ENCODE results near the gene HS3ST4. TPM values are rescaled to one million over a fixed set of nuclear protein-coding genes. Genes with fewer than 3 reads are reported as not detected.

HS3ST4 gene
- total and polyA plus RNA-seq, 2 of the 8 experiments (the other 6 are each of a cell fraction or from before 2014, with no cell fraction given), result 1.9 to 3.3 TPM

- Histone ChIP-seq H3K9ac (replicated peaks in 1 of 4; ENCODE audit: extremely low read depth in 1 of 4, low read depth in 3 of 4, low read length in 3 of 4) (no peak overlapping the region; a peak in 2 of 7 replicates), H2BK12ac (ENCODE audit: low read depth, low read length) (peak overlapping the region; percentile 34; the same call in 1 of the 2 replicates), H3K18ac (ENCODE audit: extremely low read depth, low read length) (peak overlapping the region; percentile 49; the same call in 1 of the 2 replicates), H4K91ac (replicated peaks; ENCODE audit: insufficient read length, low read length) (peak overlapping the region; percentile 83), H3K79me1 (ENCODE audit: low read depth, low read length) (no peaks in the 10 kb centered on the region), H2BK20ac (ENCODE audit: low read length) (peak overlapping the region; percentile 6), H4K20me1 (replicated peaks in 1 of 2; ENCODE audit: control insufficient read depth in 1 of 2, insufficient read depth in 2 of 2, low read length in 2 of 2) (no peaks in the 10 kb centered on the region), H3K27ac (ENCODE audit: low read depth, low read length) (no peak overlapping the region; the same call in 1 of the 2 replicates), H3K14ac (ENCODE audit: insufficient read length) (no peak overlapping the region), H3K56ac (replicated peaks; ENCODE audit: insufficient read length, low read depth, low read length) (no peak overlapping the region), H3K9me3 (ENCODE audit: insufficient read depth in 2 of 2, low read depth in 1 of 2, low read length in 1 of 2) (no peaks in the 10 kb centered on the region), H3K4ac (replicated peaks; ENCODE audit: insufficient read length, low read depth, low read length) (peak overlapping the region; percentile 11), H3K4me2 (ENCODE audit: insufficient read depth in 1 of 2, low read depth in 2 of 2, low read length in 2 of 2) (peak overlapping the region; percentile 37 to 58; a peak in 3 of 4 replicates), H3K4me1 (replicated peaks in 1 of 4; ENCODE audit: control insufficient read depth in 3 of 4, insufficient read depth in 4 of 4, low read length in 3 of 4) (peaks cover 11 to 28% (median 20%) of the 10 kb centered on the region in 4 experiments), H3K79me2 (ENCODE audit: control insufficient read depth in 1 of 2, insufficient read depth in 2 of 2, low read length in 2 of 2) (no peaks in the 10 kb centered on the region), H4K8ac (ENCODE audit: extremely low read depth, insufficient read depth, low read length) (no peak overlapping the region), H2BK120ac (replicated peaks; ENCODE audit: low read depth, low read length) (peak overlapping the region; percentile 18), H2AK5ac (ENCODE audit: low read depth, low read length) (no peak overlapping the region), H3K23me2 (ENCODE audit: low read depth, low read length) (no peaks in the 10 kb centered on the region), H3K4me3 (ENCODE audit: extremely low read depth in 1 of 4, insufficient read depth in 2 of 4, low read depth in 3 of 4, low read length in 4 of 4) (peak overlapping the region in 3 of 4 experiments; percentile 1 to 36 (median 7); a peak in 2 of 8 replicates), H3K23ac (ENCODE audit: insufficient read length) (no peak overlapping the region), H4K5ac (ENCODE audit: insufficient read length, low read depth, low read length) (peak overlapping the region; percentile 43), H3K27me3 (replicated peaks in 1 of 4; ENCODE audit: control insufficient read depth in 3 of 4, extremely low read depth in 1 of 4, insufficient read depth in 3 of 4, low read length in 3 of 4) (no peaks in the 10 kb centered on the region), H2BK15ac (ENCODE audit: low read length) (no peak overlapping the region), H3K36me3 (ENCODE audit: control insufficient read depth in 2 of 4, insufficient read depth in 4 of 4, low read length in 3 of 4) (no peaks in the 10 kb centered on the region), H2BK5ac (ENCODE audit: low read depth, low read length) (peak overlapping the region; percentile 77; the same call in 1 of the 2 replicates), H2AFZ (ENCODE audit: low read length) (no peak overlapping the region)
- CTCF ChIA-PET (ENCODE audit: partially characterized antibody), result interaction anchor here (0.5 to 1.2 kb wide), 4 partner anchors 61 to 1022 kb away, joined by 3 to 5 read pairs (median 3); no protein-coding TSS in a partner anchor
- TF ChIP-seq SP1 (IDR thresholded peaks at IDR 0.05; ENCODE audit: low read depth, low read length) (no peak), ASH2L (IDR thresholded peaks at IDR 0.05; ENCODE audit: low read length) (no peak), CHD2 (IDR thresholded peaks at IDR 0.05; ENCODE audit: low read length) (no peak), RFX5 (IDR thresholded peaks at IDR 0.05; ENCODE audit: borderline replicate concordance, low read depth, low read length) (no peak), ATF3 (IDR thresholded peaks at IDR 0.05; ENCODE audit: insufficient read depth, low read depth, low read length) (no peak), KDM1A (IDR thresholded peaks at IDR 0.05; ENCODE audit: borderline replicate concordance, low read length) (no peak), FOSL1 (IDR thresholded peaks at IDR 0.05; ENCODE audit: insufficient read depth, low read depth, low read length) (no peak), CBX8 (IDR thresholded peaks at IDR 0.05; ENCODE audit: borderline replicate concordance, low read depth, low read length) (no peak)
- TF ChIP-seq, protein P1, sequence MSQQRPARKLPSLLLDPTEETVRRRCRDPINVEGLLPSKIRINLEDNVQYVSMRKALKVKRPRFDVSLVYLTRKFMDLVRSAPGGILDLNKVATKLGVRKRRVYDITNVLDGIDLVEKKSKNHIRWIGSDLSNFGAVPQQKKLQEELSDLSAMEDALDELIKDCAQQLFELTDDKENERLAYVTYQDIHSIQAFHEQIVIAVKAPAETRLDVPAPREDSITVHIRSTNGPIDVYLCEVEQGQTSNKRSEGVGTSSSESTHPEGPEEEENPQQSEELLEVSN (IDR thresholded peaks at IDR 0.05), result no peak
- WGBS, 2 experiments (ENCODE audit: extremely low coverage in 1 of 2, insufficient coverage in 1 of 2, insufficient read length in 1 of 2, insufficient replicate concordance in 2 of 2, low coverage in 1 of 2, low lambda C conversion rate in 2 of 2, missing lambda C conversion rate in 1 of 2), result 61% methylated on average over 9 of the region's 9 CpGs; no CpG with 5 or more reads in 1 of the 2 experiments
- DNase-seq (ENCODE audit: low read depth in 1 of 2, low spot score in 2 of 2), result no peak
- no peak for FAIRE-seq
- POLR2A ChIA-PET (ENCODE audit: partially characterized antibody), result interaction anchor here (0.6 to 2.0 kb wide), 4 partner anchors 14 to 197 kb away, joined by 3 to 5 read pairs (median 3); no protein-coding TSS in a partner anchor
Measured at GRCh38 chr16:26050472-26050871, 358.7 kb downstream of the HS3ST4 start.
